ENCODE measurements around the gene PCGF5.
"Not testable (repeated sequence)": the region's sequence is repeated elsewhere in the genome, so short reads cannot be mapped to it uniquely, and the experiment has no call there.

The PCGF5 gene

DNA sequence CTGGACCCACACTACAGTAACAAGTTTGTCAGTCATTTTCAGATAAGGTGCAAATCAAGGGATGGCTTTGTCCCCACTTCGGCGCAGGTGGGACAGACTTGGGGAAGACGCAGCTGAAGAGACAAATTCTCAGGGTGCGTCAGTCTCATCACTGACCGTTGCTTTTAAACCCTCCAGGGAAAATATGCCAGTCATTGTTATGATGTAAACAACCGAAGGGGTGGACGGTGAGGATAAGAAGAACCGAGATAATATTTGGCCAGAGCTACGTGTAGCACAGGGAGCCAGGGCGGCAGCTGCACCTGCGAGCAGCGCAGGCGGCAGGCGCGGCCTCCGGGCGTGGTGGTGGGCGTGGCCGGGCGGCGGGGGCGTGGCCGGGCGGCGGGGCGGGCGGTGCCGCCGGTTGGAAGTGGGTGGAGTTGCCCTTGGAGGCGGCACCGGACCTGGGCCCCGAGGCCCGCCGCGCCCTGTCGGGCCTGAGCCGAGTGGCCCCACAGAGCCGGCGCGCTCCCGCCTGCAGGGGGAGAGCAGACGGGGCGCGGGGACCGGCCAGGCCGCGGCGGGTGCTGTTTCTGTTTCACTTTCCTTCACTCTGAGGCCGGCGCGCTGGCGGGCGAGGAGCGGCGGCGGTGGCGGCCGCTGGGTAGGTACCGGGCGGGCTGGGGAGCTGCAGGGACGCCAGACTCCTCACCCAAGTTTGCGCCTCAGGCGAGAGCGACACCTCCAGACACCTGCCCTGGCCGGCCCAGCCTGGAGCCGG lies at the start of gene PCGF5:
Gene PCGF5, plus strand, starts transcription at position 470 of the 760 bp plus-strand sequence. CDS start 2,209 bp downstream, outside the sequence.
- peak; percentile 78 for DNase-seq

DNA sequence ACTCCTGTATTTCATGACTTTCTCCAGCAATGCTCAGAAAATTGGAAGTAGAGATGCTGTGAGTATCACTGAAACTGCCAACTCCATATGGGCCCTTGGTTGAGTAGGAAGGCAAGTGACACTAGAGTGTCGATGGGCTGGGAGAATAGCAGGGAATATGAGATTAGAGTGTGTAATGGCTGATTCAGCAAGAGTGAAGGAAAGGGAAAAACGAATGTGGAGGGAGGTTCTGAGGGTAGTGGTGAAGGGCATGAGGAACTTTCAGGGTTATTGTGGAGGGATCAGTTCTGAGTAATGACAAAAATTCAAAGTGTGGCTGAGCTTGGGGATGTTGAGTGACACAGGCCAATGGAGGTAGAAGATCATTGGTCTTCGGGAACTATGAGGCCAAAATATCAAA lies 49.0 kb upstream of the PCGF5 start:
- no peak for DNase-seq

DNA sequence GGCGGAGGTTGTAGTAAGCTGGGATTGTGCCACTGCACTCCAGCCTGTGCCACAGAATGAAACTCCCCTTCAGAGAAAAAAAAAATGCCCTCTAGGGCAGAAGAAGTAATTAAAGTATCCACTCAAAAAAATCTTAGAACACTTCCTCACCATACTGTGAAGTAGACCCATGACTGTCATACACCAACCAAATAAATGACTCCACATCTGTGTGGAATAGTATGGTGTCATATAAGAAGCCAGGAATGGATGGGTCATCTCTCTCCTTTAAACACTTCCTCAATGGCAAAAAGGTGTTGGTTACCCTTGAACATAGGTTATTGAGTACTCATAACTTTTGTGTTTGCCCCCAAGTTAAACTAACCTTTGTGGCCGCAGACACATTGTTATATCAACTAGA lies 48.1 kb upstream of the PCGF5 start:
- DNase-seq, result no peak

DNA sequence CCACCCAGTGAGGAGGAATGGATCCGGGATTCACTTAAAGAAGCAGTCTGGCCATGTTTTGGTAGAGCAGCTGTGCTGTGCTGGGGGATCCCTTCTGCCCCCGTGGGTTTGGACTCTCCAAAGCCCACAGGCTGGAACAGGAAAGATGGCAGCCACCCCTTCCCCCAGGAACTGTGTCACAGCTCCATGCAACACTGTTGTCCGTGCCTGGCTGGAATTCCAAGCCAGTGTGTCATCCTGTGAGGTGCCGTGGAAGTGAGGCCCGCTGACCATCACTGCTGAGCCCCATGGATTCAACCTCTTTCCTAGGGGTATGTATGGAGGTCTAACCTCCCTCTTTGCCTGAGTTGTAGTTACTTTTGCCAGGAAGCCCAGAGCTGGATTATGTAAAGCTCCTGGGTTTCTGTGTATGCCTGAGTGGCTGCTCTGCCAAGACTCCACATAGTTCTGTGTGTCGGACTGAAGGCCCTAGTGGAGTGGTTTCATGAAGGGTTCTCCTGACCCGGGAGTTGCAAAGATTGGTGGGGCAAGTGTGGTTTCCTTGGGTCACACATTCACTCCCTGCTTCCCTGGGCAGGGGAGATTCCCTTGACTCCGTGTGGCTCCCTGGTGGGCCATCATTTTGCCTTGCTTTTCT lies 35.1 kb upstream of the PCGF5 start:
- DNase-seq, result no peak

DNA sequence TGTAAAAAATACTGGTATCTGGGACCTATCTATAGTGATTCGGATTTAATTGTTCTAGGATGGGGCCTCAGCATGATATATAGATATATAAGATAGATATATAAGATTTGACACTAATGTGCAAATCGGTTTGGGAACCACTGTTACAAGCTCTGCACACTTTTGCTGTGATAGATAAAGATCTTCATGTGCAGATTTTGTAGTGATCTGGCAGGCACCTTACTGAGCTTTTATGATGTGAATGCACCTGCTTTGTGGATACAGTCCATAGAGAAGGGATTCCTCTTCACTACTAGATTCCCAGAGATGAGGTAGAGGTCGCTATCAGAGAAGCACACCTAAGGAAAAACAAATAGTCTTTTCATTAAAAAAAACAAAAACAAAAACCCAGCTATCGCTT lies 33.3 kb upstream of the PCGF5 start:
- DNase-seq, result no peak

DNA sequence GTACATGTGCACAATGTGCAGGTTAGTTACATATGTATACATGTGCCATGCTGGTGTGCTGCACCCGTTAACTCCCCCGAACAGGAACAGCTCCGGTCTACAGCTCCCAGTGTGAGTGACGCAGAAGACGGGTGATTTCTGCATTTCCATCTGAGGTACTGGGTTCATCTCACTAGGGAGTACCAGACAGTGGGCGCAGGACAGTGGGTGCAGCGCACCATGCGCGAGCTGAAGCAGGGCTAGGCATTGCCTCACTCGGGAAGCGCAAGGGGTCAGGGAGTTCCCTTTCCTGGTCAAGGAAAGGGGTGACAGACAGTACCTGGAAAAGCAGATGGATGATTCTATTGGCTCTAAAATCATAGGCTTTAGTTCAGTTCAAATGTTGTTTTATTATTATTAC lies 32.5 kb upstream of the PCGF5 start:
- not testable (repeated sequence) for DNase-seq

DNA sequence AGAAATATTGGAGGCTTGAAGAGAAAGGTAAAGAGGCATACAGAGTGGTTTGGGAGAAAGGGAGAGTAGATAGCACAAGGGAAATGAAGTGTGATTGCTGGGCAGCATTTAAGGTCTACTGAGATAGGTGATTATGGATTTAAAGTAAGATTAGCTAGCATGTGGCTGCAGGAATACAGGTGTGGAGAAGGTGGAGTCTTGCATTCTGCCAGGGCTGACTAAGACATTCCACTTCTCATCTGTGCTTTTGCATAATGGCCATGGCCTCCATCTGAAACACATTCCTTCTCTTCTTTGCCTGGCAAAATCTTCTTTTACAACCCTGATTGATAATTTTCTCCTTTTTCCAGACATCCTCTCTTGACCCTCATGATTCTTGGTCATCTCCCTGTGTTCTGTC lies 31.6 kb upstream of the PCGF5 start:
- no peak for DNase-seq

DNA sequence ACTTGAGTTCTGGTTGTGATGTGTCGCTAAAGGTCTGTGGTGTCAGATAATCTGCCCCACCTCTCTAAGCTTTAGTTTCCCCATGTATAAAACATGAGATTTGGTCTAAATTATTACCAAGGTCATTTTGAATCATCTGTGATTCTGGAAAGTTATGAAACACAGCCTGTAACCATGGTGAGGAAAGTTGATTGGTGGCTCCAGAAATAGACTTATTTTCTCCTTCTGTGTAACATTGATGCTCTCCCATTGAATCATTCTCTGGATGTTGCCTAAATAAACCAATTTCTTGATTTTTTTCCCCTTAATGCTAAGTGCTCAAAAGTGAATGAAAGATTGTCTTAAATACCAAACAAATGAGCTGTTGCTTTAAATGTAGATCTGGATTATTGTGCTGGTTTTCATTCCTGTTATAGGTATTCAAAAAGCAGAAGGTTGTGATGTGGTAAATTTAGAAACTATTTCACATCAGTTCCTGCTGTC lies 30.0 kb upstream of the PCGF5 start:
- no peak for DNase-seq

DNA sequence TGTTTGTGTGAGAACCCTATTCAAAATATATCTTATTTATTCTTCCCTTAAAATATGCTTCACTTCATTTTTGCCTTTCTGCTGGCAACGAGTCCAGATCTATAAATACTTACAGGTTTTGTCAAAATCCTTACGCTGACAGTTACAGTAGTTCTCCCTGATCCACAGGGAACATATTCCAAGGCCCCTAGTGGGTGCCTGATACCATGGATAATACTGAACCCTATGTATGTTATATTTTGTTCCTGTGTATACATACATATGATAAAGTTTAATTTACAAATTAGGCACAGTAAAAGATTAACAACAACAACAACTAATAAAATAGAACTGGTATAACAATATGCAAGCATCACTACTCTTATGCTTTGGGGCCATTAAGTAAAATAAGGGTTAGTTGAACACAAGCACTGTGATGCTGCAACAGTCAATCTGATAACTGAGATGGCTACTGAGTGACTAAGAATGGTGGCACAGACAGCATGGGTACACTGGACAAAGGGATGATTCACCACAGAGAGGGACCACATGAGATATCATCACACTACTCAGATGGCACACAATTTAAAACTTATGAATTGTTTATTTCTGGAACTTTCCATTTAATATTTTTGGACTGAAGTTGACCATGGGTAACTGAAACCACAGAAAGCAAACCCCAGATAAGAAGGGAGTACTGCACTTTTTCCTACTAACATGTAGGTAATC lies 29.4 kb upstream of the PCGF5 start:
- no peak for DNase-seq

DNA sequence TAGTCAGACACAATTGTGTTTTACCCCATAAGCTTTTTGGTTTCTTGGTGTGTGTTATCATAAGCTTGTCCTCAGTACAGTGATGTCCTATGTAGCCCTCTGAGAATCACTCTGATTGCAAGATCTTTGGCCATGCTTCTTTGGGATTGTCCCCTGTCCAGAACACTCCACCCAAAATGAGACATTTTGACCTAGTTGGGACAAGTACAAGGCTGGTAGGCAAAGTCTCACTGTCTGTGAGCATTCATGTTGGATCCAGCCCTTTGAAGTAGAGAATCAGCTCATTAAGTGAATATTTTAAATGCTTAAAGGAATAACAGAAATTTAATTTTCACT lies 28.9 kb upstream of the PCGF5 start:
- DNase-seq, result no peak

DNA sequence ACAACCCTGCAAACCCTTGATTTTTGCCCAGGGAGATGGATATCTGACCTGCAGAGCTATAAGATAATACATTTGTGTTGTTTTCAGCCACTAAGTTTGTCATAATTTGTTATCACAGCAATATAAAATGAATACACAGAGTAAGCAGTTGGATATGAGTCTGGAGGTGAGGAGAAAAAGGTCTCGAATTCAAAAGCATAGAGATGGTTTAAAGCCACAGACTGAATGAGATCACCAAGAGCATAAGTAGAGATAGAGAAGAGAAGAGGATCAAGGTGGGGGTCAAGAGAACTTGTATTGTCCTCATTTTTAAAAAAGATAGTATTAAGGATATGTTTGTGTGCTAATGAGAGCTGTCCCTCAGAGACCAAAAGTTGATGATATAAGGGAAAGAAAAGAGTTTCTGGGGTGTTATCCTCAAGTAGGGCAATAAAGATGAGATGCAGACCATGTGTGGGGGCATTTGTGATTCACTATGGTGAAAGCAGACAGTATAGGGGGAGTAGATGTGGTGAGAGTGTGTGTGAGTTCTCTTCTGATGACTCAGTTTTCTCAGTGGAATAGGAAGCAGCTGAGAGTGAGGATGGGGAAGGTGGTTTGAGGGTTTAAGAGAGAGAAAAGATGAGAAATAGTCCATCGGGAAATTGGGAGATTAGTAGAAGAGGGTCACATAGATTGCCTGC lies 25.8 kb upstream of the PCGF5 start:
- DNase-seq, result no peak

DNA sequence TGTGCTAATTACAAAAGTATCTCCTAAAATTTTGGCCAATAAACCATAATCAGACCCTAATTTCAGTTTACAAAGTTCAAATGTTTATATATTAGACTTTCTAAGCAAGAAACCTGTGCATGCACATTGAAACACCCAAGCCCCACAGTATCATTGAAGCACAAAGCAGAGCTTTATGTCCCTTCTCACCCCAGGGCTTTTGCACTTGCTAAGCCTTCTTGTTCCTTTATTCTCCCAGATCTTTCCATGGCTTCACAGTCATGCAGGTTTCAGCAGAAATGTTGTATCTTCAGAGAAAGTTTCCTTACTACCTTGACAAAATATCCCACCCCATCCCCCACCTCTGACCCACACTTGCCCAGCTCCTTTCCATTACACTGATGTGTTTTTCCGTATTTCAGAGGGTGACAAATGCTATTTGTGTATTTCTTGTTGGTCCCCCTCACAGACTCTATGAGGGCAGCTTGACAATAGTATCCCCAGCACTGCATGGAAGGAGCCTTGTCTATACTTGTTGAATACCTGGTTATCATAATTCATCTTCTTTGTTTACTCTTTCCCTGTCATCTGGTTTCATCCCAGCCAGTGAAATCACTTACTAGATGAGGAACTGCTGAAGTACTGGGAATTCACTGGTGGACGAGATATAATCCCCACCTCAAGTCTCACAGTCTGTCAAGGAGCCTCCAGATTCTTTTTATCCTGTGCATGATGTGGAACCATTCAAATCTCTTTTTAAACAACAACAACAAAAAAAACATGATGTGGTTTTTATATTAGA lies 24.0 kb upstream of the PCGF5 start:
- DNase-seq, result no peak

DNA sequence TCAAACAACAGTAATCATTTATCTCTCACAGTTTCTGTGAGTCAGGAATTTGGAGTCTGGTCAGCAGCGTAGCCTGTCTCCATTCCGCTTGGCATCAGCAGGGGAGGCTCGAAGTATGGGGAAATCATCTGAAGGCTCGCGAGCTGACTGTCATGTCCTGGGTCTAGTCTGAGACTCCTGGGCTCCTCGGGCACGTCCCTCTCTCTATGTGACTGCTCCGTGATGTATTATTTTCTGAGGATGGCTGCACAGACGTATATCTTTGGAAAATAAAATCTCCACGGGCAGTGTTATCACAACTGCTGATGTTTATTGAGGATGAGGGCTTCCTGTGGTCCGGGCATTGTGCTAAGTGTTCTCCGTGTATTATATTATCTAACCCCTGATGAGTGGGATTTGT lies 23.3 kb upstream of the PCGF5 start:
- no peak for DNase-seq

DNA sequence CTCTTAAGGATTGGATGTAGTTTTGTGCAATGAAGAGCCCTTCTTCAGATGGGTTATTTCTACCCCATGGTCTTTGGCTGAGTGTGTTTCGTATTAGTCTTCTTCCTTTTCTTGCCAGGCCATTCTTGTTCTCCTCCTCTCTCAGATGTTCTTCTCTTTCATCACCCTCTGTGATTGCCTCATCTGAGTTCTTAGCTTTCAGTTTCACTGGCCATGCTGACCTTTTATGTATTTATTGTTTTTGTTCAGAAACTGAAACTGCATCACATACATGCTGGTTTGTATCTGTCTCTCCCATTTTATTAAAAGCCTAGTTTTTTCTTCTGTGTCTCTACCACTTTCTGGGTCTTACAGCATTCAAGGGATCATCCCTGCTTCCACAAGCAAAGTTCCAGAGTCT lies 21.7 kb upstream of the PCGF5 start:
- DNase-seq, result no peak

DNA sequence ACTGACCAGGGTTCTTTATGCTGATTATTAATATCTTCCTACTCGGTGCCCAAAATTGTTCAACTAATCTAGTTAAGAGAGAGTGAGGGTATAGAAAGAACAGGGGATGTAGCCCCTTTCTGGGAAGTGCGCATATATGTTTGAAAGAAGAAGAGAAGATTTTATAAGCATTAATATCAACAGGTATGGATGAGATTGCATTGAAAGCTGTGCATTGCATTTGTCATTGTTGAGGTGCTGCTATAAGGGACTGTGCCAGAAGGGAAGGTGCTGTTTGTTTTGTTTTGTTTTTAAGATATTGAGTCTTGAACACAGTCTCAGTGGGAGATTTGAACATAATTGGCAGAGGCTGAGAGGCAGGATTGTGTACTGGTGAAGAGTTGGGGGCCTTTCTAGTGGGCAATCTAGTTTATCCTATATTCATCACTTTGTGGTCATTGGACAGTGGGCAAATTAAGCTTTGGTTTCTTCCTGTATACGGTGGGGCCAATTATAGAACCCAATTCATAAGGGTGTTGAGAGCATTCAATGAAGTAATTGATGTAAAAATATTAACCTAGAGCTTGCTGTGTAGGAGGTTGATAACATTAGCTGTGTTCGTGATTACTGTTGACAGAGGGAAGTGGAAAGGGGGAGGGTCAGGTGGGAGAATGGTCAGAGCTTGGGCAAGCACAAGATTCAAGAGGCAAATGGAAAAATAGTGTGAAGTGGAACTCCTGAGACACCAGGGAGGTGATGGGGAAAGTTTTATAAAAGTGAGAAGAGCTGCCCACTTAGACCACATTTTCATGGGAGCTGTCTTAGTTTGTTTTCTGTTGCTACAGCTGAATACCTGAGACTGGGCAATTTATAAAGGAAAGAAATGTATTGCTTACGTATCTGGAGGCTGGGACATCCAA lies 19.9 kb upstream of the PCGF5 start:
- no peak for DNase-seq

DNA sequence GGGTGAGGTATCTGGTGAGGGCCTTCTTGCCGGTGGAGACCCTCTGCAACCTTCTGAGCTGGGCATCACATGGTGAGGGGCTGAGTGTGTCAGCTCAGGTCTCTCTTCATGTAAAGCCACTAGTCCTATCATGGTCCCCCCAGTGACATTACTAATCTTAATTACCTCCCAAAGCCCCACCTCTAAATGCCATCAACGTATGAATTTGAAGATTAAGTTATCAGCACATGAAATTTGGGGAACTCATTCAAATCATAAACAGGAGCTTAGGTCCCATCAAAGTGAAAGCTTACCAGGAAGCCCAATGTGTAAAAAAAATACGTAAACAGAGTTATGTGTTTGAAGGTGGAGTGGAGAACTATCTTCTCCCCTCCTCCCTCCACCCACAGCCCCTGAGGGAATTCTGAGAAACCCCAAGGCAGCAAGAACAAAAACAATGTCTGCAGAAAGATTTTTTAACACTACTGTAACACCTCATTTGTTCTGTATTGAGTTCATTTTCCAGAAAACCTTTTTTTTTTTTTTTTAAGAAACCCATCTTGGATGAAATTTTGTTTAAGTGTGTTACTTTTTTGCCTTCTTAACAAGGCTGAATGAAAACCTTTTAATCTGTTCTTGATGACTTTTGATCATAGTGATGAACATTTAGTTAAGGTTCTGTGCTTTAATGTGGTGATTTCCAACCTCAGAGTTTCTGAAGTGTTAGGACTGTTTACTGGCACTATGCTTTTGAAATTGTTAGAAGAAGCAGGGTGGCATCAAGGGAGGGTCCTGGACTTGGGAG lies 19.1 kb upstream of the PCGF5 start:
- DNase-seq, result no peak

DNA sequence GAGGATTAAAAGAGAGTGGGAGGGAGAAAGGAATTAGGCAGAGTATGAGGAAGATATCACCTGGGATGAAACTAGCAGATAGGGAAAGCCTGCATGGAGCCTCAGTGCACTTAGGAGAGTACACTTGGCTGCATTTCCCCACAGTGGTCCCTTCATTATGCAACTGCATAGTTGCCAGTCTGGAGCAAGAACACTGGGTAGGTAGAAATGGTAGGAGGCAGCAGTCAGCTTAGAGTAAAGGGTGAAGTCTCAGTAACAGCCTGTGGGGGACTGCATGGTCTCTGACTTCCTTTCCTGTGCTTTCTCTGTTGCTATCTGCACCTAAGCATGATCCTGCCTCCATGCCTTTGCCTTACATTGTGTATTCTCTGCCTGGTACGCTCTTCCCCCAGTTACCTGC lies 14.0 kb upstream of the PCGF5 start:
- DNase-seq, result no peak

DNA sequence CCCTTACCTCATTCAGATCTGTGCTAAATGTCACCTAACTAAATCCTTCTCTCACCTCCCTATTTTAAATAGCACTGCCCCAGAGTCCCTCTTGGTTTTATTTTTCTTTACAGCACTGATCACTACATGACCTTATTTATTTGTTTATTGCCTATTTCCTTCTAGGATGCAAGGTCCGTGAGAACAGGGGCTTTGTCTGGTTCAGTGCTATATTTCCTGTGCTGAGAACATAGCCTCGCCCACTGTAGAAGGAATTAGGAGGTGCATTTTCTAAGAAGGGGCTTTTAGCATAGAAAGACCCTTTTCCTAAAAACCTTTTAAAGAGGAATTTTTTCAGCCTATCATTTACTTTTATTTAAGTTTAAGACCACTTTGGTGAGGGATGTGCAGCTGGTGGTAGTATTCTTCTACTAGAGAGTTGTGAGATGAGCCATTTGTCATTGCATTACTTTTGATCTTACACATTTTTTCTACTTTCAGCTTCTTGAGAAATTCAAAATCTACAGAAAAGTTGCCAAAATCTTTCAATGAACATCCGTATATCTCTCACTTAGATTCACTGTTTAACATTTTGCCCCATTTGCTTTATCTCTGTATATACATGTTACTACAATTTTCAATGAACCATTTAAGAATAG lies 13.5 kb upstream of the PCGF5 start:
- no peak for DNase-seq

DNA sequence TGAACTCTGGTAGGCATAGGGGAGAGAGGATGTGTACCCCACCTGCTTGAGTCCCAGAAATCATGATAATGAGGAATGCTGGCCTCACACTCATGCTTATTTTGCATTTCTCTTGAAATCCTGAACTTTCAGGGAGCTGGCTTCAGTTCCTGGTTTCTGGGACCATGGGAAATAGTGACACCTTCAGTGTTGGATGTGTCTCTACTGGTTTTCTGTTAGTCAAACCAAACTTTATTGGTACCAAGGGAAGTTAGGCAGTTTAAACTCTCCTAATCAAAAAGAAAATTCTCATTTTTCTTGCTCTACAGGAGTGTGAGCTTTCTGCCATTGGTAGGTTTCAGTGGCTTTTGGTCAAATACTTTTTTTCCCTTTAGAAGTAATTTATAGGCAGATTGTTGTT lies 11.8 kb upstream of the PCGF5 start:
- no peak for DNase-seq

DNA sequence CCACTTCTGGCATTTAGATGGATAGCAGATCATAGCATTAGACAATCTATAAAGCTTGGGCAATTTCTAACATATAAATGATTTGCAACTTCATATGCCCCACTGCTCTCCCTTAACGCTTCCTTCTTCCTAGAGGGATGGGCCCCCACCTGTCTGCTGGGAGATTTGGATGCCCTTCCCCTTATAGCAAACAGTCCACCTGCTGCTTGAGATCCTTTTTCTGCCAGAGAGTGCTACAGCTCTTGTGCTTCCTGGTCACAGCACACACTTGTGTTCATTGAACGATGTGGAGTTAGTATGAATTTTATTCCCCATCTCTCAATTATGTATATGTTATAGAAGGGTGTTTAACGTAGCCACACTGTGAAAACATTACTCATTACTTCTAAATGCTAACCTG lies 10.4 kb upstream of the PCGF5 start:
- DNase-seq, result peak; percentile 58

Measured in NCI-H2029 (cell line).